Measurements from ENCODE around the gene COX7A2L.

Gene COX7A2L

GRCh38 chr2:42359304-42359964, 1.6 kb downstream of the COX7A2L start:
- H3K18ac ChIP-seq (ENCODE audit: low read length): no peak overlapping the region
- no peak overlapping the region for H2BK120ac ChIP-seq (ENCODE audit: low read depth, low read length)
- H2AK5ac ChIP-seq (ENCODE audit: low read depth, low read length): no peak overlapping the region
- H3K14ac ChIP-seq (ENCODE audit: low read length): no peak overlapping the region
- peak overlapping the region; percentile 69 for H3K4me2 ChIP-seq (ENCODE audit: insufficient read depth, low read length, poor library complexity, severe bottlenecking)
- H4K8ac ChIP-seq (ENCODE audit: low read depth, low read length): no peak overlapping the region
- no peak for DNase-seq (ENCODE audit: low spot score)
- no peak overlapping the region for H3K4ac ChIP-seq (ENCODE audit: low read length)
- H3K36me3 ChIP-seq (replicated peaks in 1 of 2; ENCODE audit: control insufficient read depth in 2 of 2, insufficient read depth in 2 of 2, low read length in 2 of 2): peaks cover 0 to 7% of the 10 kb centered on the region in 2 donors
- H4K91ac ChIP-seq (ENCODE audit: low read depth, low read length, poor library complexity): no peak overlapping the region
- no peak overlapping the region for H3K9ac ChIP-seq (ENCODE audit: low read depth, low read length, poor library complexity)
- peaks cover 12% of the 10 kb centered on the region for H3K79me1 ChIP-seq (ENCODE audit: low read depth, low read length)
- no peak overlapping the region for H3K27ac ChIP-seq (replicated peaks; ENCODE audit: low read length)
- no peak overlapping the region for H2AFZ ChIP-seq (ENCODE audit: low read length)
- peak overlapping the region in 1 of 2 donors; percentile 87 for H3K4me3 ChIP-seq (ENCODE audit: low read length in 2 of 2)
- H2BK5ac ChIP-seq (ENCODE audit: low read length): no peak overlapping the region
- no peak overlapping the region for H3K23ac ChIP-seq (ENCODE audit: low read depth, low read length, poor library complexity)
- H3K9me3 ChIP-seq (replicated peaks in 1 of 2; ENCODE audit: control insufficient read depth in 2 of 2, insufficient read depth in 1 of 2, low read depth in 1 of 2, low read length in 2 of 2): no peaks in the 10 kb centered on the region
- 100% methylated on average over 2 to 4 of the region's 6 CpGs for WGBS, 2 donors (ENCODE audit: extremely low coverage in 2 of 2, insufficient read length in 2 of 2, insufficient replicate concordance in 1 of 2)
- H3K27me3 ChIP-seq (ENCODE audit: control insufficient read depth in 3 of 3, insufficient read depth in 3 of 3, low read depth in 1 of 3, low read length in 3 of 3): peaks cover 0 to 16% (median 0%) of the 10 kb centered on the region in 3 experiments
- no peak overlapping the region for H2BK15ac ChIP-seq (ENCODE audit: low read length)
- peaks cover 3 to 4% of the 10 kb centered on the region in 2 donors for H3K4me1 ChIP-seq (ENCODE audit: control insufficient read depth in 2 of 2, insufficient read depth in 1 of 2, low read depth in 1 of 2, low read length in 2 of 2)
- H2BK12ac ChIP-seq (ENCODE audit: low read length): no peak overlapping the region

GRCh38 chr2:42353792-42354429, 7.1 kb downstream of the COX7A2L start:
- no peak overlapping the region for H2BK15ac ChIP-seq (ENCODE audit: low read length)
- H3K27me3 ChIP-seq (ENCODE audit: control insufficient read depth in 3 of 3, insufficient read depth in 3 of 3, low read depth in 1 of 3, low read length in 3 of 3): no peaks in the 10 kb centered on the region
- H3K4ac ChIP-seq (ENCODE audit: low read length): no peak overlapping the region
- H3K4me2 ChIP-seq (ENCODE audit: insufficient read depth, low read length, poor library complexity, severe bottlenecking): no peak overlapping the region
- H3K23ac ChIP-seq (ENCODE audit: low read depth, low read length, poor library complexity): no peak overlapping the region
- H3K79me1 ChIP-seq (ENCODE audit: low read depth, low read length): peaks cover 4% of the 10 kb centered on the region
- peaks cover 1 to 52% of the 10 kb centered on the region in 2 donors for H3K36me3 ChIP-seq (replicated peaks in 1 of 2; ENCODE audit: control insufficient read depth in 2 of 2, insufficient read depth in 2 of 2, low read length in 2 of 2)
- H4K91ac ChIP-seq (ENCODE audit: low read depth, low read length, poor library complexity): no peak overlapping the region
- H2AK5ac ChIP-seq (ENCODE audit: low read depth, low read length): no peak overlapping the region
- no peak overlapping the region for H2BK120ac ChIP-seq (ENCODE audit: low read depth, low read length)
- no peak overlapping the region for H3K9ac ChIP-seq (ENCODE audit: low read depth, low read length, poor library complexity)
- no peaks in the 10 kb centered on the region for H3K9me3 ChIP-seq (replicated peaks in 1 of 2; ENCODE audit: control insufficient read depth in 2 of 2, insufficient read depth in 1 of 2, low read depth in 1 of 2, low read length in 2 of 2)
- no peak overlapping the region for H3K27ac ChIP-seq (replicated peaks; ENCODE audit: low read length)
- no peak overlapping the region for H2AFZ ChIP-seq (ENCODE audit: low read length)
- H3K14ac ChIP-seq (ENCODE audit: low read length): no peak overlapping the region
- no peak overlapping the region for H2BK12ac ChIP-seq (ENCODE audit: low read length)
- 100% methylated on average over 1 of the region's 5 CpGs; no CpG with 5 or more reads in 1 of the 2 donors for WGBS, 2 donors (ENCODE audit: extremely low coverage in 2 of 2, insufficient read length in 2 of 2, insufficient replicate concordance in 1 of 2)
- no peak overlapping the region for H2BK5ac ChIP-seq (ENCODE audit: low read length)
- H3K18ac ChIP-seq (ENCODE audit: low read length): no peak overlapping the region
- no peaks in the 10 kb centered on the region for H3K4me1 ChIP-seq (ENCODE audit: control insufficient read depth in 2 of 2, insufficient read depth in 1 of 2, low read depth in 1 of 2, low read length in 2 of 2)
- no peak overlapping the region for H3K4me3 ChIP-seq (ENCODE audit: low read length in 2 of 2)
- DNase-seq (ENCODE audit: low spot score): no peak
- no peak overlapping the region for H4K8ac ChIP-seq (ENCODE audit: low read depth, low read length)

- no peak overlapping the region for H3K9ac ChIP-seq (ENCODE audit: low read depth, low read length, poor library complexity)
- H2BK15ac ChIP-seq (ENCODE audit: low read length): no peak overlapping the region
- H2AFZ ChIP-seq (ENCODE audit: low read length): no peak overlapping the region
- no peak overlapping the region for H2AK5ac ChIP-seq (ENCODE audit: low read depth, low read length)
- H3K9me3 ChIP-seq (replicated peaks in 1 of 2; ENCODE audit: control insufficient read depth in 2 of 2, insufficient read depth in 1 of 2, low read depth in 1 of 2, low read length in 2 of 2): no peaks in the 10 kb centered on the region
- no peak overlapping the region for H3K14ac ChIP-seq (ENCODE audit: low read length)
- H3K23ac ChIP-seq (ENCODE audit: low read depth, low read length, poor library complexity): no peak overlapping the region
- H2BK12ac ChIP-seq (ENCODE audit: low read length): no peak overlapping the region
- H2BK5ac ChIP-seq (ENCODE audit: low read length): no peak overlapping the region
- no peak overlapping the region for H4K8ac ChIP-seq (ENCODE audit: low read depth, low read length)
- H3K18ac ChIP-seq (ENCODE audit: low read length): no peak overlapping the region
- no peak overlapping the region for H3K4ac ChIP-seq (ENCODE audit: low read length)
- no peak overlapping the region for H3K4me3 ChIP-seq (ENCODE audit: low read length in 2 of 2)
- no peaks in the 10 kb centered on the region for H3K27me3 ChIP-seq (ENCODE audit: control insufficient read depth in 3 of 3, insufficient read depth in 3 of 3, low read depth in 1 of 3, low read length in 3 of 3)
- H3K36me3 ChIP-seq (replicated peaks in 1 of 2; ENCODE audit: control insufficient read depth in 2 of 2, insufficient read depth in 2 of 2, low read length in 2 of 2): peaks cover 3 to 65% of the 10 kb centered on the region in 2 donors
- no peak for DNase-seq (ENCODE audit: low spot score)
- no peak overlapping the region for H3K27ac ChIP-seq (replicated peaks; ENCODE audit: low read length)
- H3K4me2 ChIP-seq (ENCODE audit: insufficient read depth, low read length, poor library complexity, severe bottlenecking): no peak overlapping the region
- H3K79me1 ChIP-seq (ENCODE audit: low read depth, low read length): peaks cover 3% of the 10 kb centered on the region
- no CpG with 5 or more reads among the region's 5 CpGs for WGBS, 2 donors (ENCODE audit: extremely low coverage in 2 of 2, insufficient read length in 2 of 2, insufficient replicate concordance in 1 of 2)
- H2BK120ac ChIP-seq (ENCODE audit: low read depth, low read length): no peak overlapping the region
- H3K4me1 ChIP-seq (ENCODE audit: control insufficient read depth in 2 of 2, insufficient read depth in 1 of 2, low read depth in 1 of 2, low read length in 2 of 2): no peaks in the 10 kb centered on the region
- no peak overlapping the region for H4K91ac ChIP-seq (ENCODE audit: low read depth, low read length, poor library complexity)
Measured at GRCh38 chr2:42351864-42352263, 9.2 kb downstream of the COX7A2L start.

DNA sequence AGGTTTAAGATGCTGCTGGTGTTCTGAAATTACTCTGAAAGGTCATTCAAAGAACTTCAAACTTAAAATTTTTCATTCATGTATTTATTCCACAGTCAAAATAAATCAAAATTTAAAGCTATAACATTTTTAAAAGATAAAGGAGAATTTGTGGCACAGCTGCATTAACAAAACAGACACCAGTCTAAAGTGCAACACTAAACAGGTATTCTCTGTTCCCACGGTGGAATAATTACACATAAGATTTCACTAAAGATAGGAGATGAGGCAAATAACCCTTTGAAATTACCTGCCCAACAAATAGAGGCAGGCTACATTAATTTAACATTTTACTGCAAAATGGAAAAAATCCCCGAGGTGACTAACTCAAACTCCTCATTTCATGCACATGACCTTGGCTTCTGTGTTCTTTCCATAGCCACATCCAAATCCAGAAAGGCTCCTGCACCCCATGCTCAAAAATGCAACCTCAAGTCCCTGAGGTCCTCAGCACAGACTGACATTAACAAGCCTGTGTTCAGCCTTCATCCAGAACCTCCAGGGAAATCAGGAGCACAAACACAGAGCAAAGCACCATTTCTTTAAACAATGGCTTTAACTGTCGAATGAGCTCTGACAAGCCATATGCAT, 10.5 kb downstream of the COX7A2L start:
- WGBS, 2 donors (ENCODE audit: extremely low coverage in 2 of 2, insufficient read length in 2 of 2, insufficient replicate concordance in 1 of 2): no CpG with 5 or more reads among the region's 3 CpGs
- H3K23ac ChIP-seq (ENCODE audit: low read depth, low read length, poor library complexity): no peak overlapping the region
- H4K8ac ChIP-seq (ENCODE audit: low read depth, low read length): no peak overlapping the region
- H3K9ac ChIP-seq (ENCODE audit: low read depth, low read length, poor library complexity): no peak overlapping the region
- H3K18ac ChIP-seq (ENCODE audit: low read length): no peak overlapping the region
- DNase-seq (ENCODE audit: low spot score): no peak
- H3K4me1 ChIP-seq (ENCODE audit: control insufficient read depth in 2 of 2, insufficient read depth in 1 of 2, low read depth in 1 of 2, low read length in 2 of 2): no peaks in the 10 kb centered on the region
- H2BK5ac ChIP-seq (ENCODE audit: low read length): no peak overlapping the region
- no peak overlapping the region for H3K4me2 ChIP-seq (ENCODE audit: insufficient read depth, low read length, poor library complexity, severe bottlenecking)
- H2AFZ ChIP-seq (ENCODE audit: low read length): no peak overlapping the region
- H4K91ac ChIP-seq (ENCODE audit: low read depth, low read length, poor library complexity): no peak overlapping the region
- H2AK5ac ChIP-seq (ENCODE audit: low read depth, low read length): no peak overlapping the region
- H3K79me1 ChIP-seq (ENCODE audit: low read depth, low read length): peaks cover 1% of the 10 kb centered on the region
- H3K4ac ChIP-seq (ENCODE audit: low read length): no peak overlapping the region
- no peak overlapping the region for H3K27ac ChIP-seq (replicated peaks; ENCODE audit: low read length)
- H3K4me3 ChIP-seq (ENCODE audit: low read length in 2 of 2): no peak overlapping the region
- H3K14ac ChIP-seq (ENCODE audit: low read length): no peak overlapping the region
- peaks cover 8 to 68% of the 10 kb centered on the region in 2 donors for H3K36me3 ChIP-seq (replicated peaks in 1 of 2; ENCODE audit: control insufficient read depth in 2 of 2, insufficient read depth in 2 of 2, low read length in 2 of 2)
- H2BK120ac ChIP-seq (ENCODE audit: low read depth, low read length): no peak overlapping the region
- H2BK15ac ChIP-seq (ENCODE audit: low read length): no peak overlapping the region
- H3K27me3 ChIP-seq (ENCODE audit: control insufficient read depth in 3 of 3, insufficient read depth in 3 of 3, low read depth in 1 of 3, low read length in 3 of 3): no peaks in the 10 kb centered on the region
- H3K9me3 ChIP-seq (replicated peaks in 1 of 2; ENCODE audit: control insufficient read depth in 2 of 2, insufficient read depth in 1 of 2, low read depth in 1 of 2, low read length in 2 of 2): no peaks in the 10 kb centered on the region
- no peak overlapping the region for H2BK12ac ChIP-seq (ENCODE audit: low read length)

Measured in neuronal stem cell (in vitro differentiated cells).